Bronchial smooth muscle cell (primary cell): ENCODE results near the gene DIPK1A. TPM values are rescaled to one million over a fixed set of nuclear protein-coding genes. Genes with fewer than 3 reads are reported as not detected.

Source experiments
- total RNA-seq: library from RNA; depleted of rRNA; stranded (reverse); fragments of >200 nt; gene quantifications from 2 replicates; pipeline ENCODE4 v1.2.1, GENCODE V29; 2014

Gene DIPK1A
- total RNA-seq = 5.0 and 7.3 TPM in 2 replicates

DNA sequence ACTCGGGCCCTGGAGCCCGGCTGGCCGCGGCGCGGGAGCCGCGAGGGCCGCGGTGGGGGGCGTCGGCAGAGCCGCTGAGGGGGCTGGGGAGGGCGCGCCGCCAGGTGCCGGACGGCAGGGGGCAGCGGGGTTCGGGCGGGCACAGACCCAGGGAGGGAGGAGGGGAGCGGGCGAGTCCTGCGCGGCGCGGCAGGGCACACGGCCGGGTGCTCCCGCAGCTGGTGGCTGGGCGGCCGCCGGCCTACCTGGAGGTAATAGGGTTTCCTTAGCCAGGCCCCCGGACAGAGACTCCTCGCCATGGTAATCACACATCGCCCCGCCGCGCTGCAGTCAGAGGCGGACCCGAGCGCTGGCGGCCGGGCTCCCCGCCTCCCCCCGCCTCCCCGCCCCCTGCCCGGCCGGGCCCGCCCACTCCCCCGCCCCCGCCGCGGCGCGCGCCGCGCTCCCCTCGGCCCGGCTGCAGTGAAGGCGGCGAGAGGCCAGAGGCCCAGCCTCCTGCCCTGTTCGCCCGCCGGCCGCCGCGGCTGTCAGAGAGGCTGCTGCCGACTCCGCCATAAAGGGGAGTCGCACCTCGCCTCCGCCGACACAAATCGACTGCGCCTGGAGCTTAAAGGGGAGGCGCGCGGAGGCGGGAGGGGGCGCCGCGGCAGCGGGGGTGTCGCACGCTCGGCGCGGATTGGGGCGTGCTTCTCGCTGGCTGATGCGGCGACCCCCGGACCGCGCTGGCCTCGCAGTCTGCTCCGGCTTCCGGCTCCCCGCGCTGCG is at the start of gene DIPK1A:
DIPK1A (minus strand) TSS at position 332 of the 765 bp plus-strand sequence; CDS start at position 299, 33 bp downstream.

DNA sequence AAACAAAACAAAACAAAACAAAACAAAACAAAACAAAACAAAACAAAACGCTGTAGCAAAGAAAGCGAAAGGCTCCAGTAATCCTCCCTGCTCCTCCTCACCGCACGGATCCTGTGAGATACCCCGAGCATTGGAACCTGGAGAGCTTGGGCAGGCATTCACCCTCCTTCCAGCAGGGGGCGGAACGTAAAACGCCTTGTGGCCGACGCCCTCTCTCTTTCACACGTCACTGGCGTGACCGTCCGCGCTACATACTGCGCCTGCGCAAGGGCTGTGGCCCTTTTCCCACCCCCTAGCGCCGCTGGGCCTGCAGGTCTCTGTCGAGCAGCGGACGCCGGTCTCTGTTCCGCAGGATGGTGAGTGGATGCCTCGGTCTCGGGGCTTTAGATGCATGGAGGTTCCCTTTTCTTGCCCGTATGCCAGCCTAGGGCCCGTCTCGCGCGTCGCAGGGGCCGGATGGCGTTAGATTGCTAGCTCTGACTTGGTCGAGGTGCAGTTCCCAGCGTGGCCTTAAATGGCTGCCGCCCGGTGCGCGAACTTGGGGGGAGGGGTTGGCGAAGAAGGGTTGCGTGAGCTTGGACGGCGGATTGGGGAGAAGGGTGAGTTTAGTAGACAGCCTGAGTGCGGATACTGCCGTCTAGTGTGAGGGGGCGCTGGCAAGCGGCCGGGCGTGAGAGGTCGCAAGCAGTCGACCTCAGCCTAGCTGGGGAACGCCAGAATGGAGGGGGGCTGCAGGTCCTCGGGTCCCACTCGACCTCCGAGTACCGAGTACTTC is 129.3 kb downstream of the DIPK1A start, which contains the start of gene RPL5:
RPL5 (plus strand) TSS at position 279 of the 775 bp plus-strand sequence; CDS start at position 354, 75 bp downstream.

Other genes starting within 250 kb of the DIPK1A start
- gene EVI5, start 176.4 kb downstream of the DIPK1A start, total RNA-seq = 44.3 and 47.7 TPM in 2 replicates
- 1,154 and 1,218 TPM in 2 replicates for gene RPL5, start 129.4 kb downstream of the DIPK1A start, total RNA-seq
- gene MTF2, start 117.8 kb upstream of the DIPK1A start, total RNA-seq = 12.6 and 14.8 TPM in 2 replicates
- gene TMED5, start 219.0 kb upstream of the DIPK1A start, total RNA-seq = 45.9 and 47.0 TPM in 2 replicates
- gene CCDC18, start 219.3 kb upstream of the DIPK1A start, total RNA-seq = 8.9 and 11.5 TPM in 2 replicates